HCT116 (cell line): Measurements from ENCODE around the gene UGT1A3. TPM values are rescaled to one million over a fixed set of nuclear protein-coding genes. Genes with fewer than 3 reads are reported as not detected.

Experiments used
- ATAC-seq: fragments of 200-7000 bp; cut with Tn5 transposase; 2 replicates; pipeline ENCODE4 v1.9.1; 2020; ENCODE audit warnings: mild to moderate bottlenecking, moderate library complexity
- BruUV-seq: library from RNA; stranded (reverse); fragments of 400-500 nt; replicated peaks from 2 replicates; lab custom pipeline; 2021; lab: Mats Ljungman, UMichigan
- CTCF ChIA-PET: fragments of 300-600 bp; sonication (Branson Sonifier 250); formaldehyde crosslinking; loops from one replicate; lab custom pipeline; 2021; ENCODE audit warnings: antibody characterized with exemption; lab: Charles Lee
- POLR2A ChIA-PET: fragments of 300-600, 350-600 bp; sonication (Branson Sonifier 250); formaldehyde crosslinking; loops from one replicate; lab custom pipeline; 2021; ENCODE audit warnings: antibody characterized with exemption; lab: Charles Lee
- RAD21 ChIA-PET, 2 experiments: fragments of 300-600 bp; sonication (Branson Sonifier 250); formaldehyde crosslinking; loops; one replicate each; lab custom pipeline; 2023; ENCODE audit warnings: low total read pairs in 2 of 2; ENCODE audit not compliant: uncharacterized antibody in 2 of 2, unreplicated experiment in 2 of 2, low non-redundant PET in 1 of 2; lab: Charles Lee
- DNase-seq: peaks from one replicate; pipeline ENCODE4 v3.0.0-alpha.2; 2010; ENCODE audit warnings: low read depth, low spot score
- H2AFZ ChIP-seq: fragments of 200-600 bp; shearing (Covaris generic), sonication (generic); 2 replicates; pipeline ENCODE4 v1.6.1; 2017; ENCODE audit warnings: low read depth, mixed run types, mixed read lengths, antibody characterized with exemption, low read length; ENCODE audit not compliant: poor library complexity, severe bottlenecking
- H3K27ac ChIP-seq: 2 replicates; pipeline ENCODE4 v1.5.1; 2012; ENCODE audit warnings: low read depth, low read length
- H3K27me3 ChIP-seq: fragments of 200-600 bp; sonication (generic); 2 replicates; pipeline ENCODE4 v1.6.1; 2016; ENCODE audit warnings: mixed run types, low read length, mixed read lengths; ENCODE audit not compliant: insufficient read depth
- H3K36me3 ChIP-seq, 2 experiments: fragments of 200-500 bp in 1 of 2; fragments of 200-600 bp in 1 of 2; sonication (Bioruptor generic) in 1 of 2; sonication (generic) in 1 of 2; 2 replicates each; pipeline versions ENCODE4 v1.5.1 to v1.6.1; 2014 to 2016; ENCODE audit warnings: low read length in 2 of 2, inconsistent platforms in 1 of 2, mixed read lengths in 1 of 2, mixed run types in 1 of 2; ENCODE audit not compliant: insufficient read depth in 2 of 2, control insufficient read depth in 1 of 2
- H3K4me1 ChIP-seq, 2 experiments: fragments of 200-600 bp in 1 of 2; sonication (generic) in 1 of 2; 2 replicates each; pipeline versions ENCODE4 v1.5.1 to v1.6.1; 2012 to 2017; ENCODE audit warnings: low read length in 2 of 2, inconsistent platforms in 1 of 2, mild to moderate bottlenecking in 1 of 2, mixed read lengths in 1 of 2, mixed run types in 1 of 2, moderate library complexity in 1 of 2; ENCODE audit not compliant: insufficient read depth in 2 of 2, control insufficient read depth in 1 of 2
- H3K4me2 ChIP-seq: fragments of 200-600 bp; sonication (generic); 2 replicates; pipeline ENCODE4 v1.6.1; 2017; ENCODE audit warnings: mixed run types, low read length, mixed read lengths
- H3K4me3 ChIP-seq, 2 experiments: fragments of 200-600 bp in 1 of 2; sonication (generic) in 1 of 2; replicated peaks in 1 of 2; 2 replicates each; pipeline ENCODE4 v1.5.1; 2011 to 2016; ENCODE audit warnings: low read length in 2 of 2, control low read depth in 1 of 2, low read depth in 1 of 2, mild to moderate bottlenecking in 1 of 2, mixed read lengths in 1 of 2, mixed run types in 1 of 2
- H3K79me2 ChIP-seq: fragments of 200-600 bp; sonication (generic); 2 replicates; pipeline ENCODE4 v1.6.1; 2017; ENCODE audit warnings: mild to moderate bottlenecking, mixed run types, low read length, moderate library complexity, mixed read lengths; ENCODE audit not compliant: insufficient read depth
- H3K9ac ChIP-seq: fragments of 200-600 bp; sonication (generic); 2 replicates; pipeline ENCODE4 v1.6.1; 2016; ENCODE audit warnings: low read length, mixed read lengths
- H3K9me2 ChIP-seq: fragments of 200-600 bp; sonication (generic), shearing (Covaris generic); 2 replicates; pipeline ENCODE4 v1.6.1; 2017; ENCODE audit warnings: mixed run types, mild to moderate bottlenecking, moderate library complexity; ENCODE audit not compliant: insufficient read depth
- H3K9me3 ChIP-seq, 2 experiments: fragments of 200-500 bp in 1 of 2; fragments of 200-600 bp in 1 of 2; sonication (Bioruptor generic) in 1 of 2; sonication (generic) in 1 of 2; 2 replicates each; pipeline ENCODE4 v1.6.1; 2014 to 2017; ENCODE audit warnings: low read length in 2 of 2, mixed read lengths in 2 of 2, inconsistent platforms in 1 of 2, low read depth in 1 of 2, mild to moderate bottlenecking in 1 of 2, mixed run types in 1 of 2, moderate library complexity in 1 of 2; ENCODE audit not compliant: control insufficient read depth in 1 of 2, insufficient read depth in 1 of 2
- H4K20me1 ChIP-seq: fragments of 200-600 bp; sonication (generic), shearing (Covaris generic); 2 replicates; pipeline ENCODE4 v1.6.1; 2017; ENCODE audit warnings: mixed run types, mild to moderate bottlenecking, moderate library complexity; ENCODE audit not compliant: insufficient read depth
- ATF3 ChIP-seq: IDR thresholded peaks from 2 replicates; pipeline ENCODE4 v1.6.1; 2012
- CBX3 ChIP-seq: IDR thresholded peaks from 2 replicates; pipeline ENCODE4 v1.6.1; 2012; ENCODE audit warnings: low read depth
- EGR1 ChIP-seq: IDR thresholded peaks from 2 replicates; pipeline ENCODE4 v1.6.1; 2012; ENCODE audit warnings: low read depth
- POLR2AphosphoS5 ChIP-seq: IDR thresholded peaks from 2 replicates; pipeline ENCODE4 v1.6.1; 2011; ENCODE audit warnings: mild to moderate bottlenecking, low read depth, low read length, moderate library complexity
- SP1 ChIP-seq: IDR thresholded peaks from 2 replicates; pipeline ENCODE4 v1.6.1; 2012; ENCODE audit warnings: low read depth
- ZFX ChIP-seq: fragments of 450-650 bp; IDR thresholded peaks from 2 replicates; pipeline ENCODE4 v1.6.1; 2017
- intact Hi-C: fragments of 100-400 bp; cut with micrococcal nuclease; formaldehyde crosslinking; loops from 2 replicates; pipeline ENCODE4 v1.10.0; 2022
- total RNA-seq: library from RNA; stranded (reverse); gene quantifications from one replicate; pipeline ENCODE4 v1.2.1, GENCODE V29; 2021; ENCODE audit not compliant: unreplicated experiment

UGT1A3 gene
- total RNA-seq, 1 experiment from 2014 or later: not detected

GRCh38 chr2:233768076-233768475 is 39.2 kb downstream of the UGT1A3 start:
- DNase-seq (no peak), ATAC-seq (no peak)
- H3K4me1 ChIP-seq: peaks cover 3 to 10% of the 10 kb centered on the region in 2 experiments; a peak in 2 of 4 replicates
- no peak overlapping the region for H2AFZ ChIP-seq
- H3K4me3 ChIP-seq: no peak overlapping the region
- no peaks in the 10 kb centered on the region for H3K36me3 ChIP-seq
- no peak overlapping the region for H3K4me2 ChIP-seq
- CTCF ChIA-PET: no interaction called here
- intact Hi-C loops: no loop called here
- H3K27me3 ChIP-seq: no peaks in the 10 kb centered on the region
- H3K9me3 ChIP-seq: no peaks in the 10 kb centered on the region
- no peaks in the 10 kb centered on the region for H3K9me2 ChIP-seq
- no peak overlapping the region for H3K27ac ChIP-seq
- POLR2A ChIA-PET: no interaction called here
- RAD21 ChIA-PET: no interaction called here
- TF ChIP-seq SP1 (no peak), ZFX (no peak), ATF3 (no peak), CBX3 (no peak), POLR2AphosphoS5 (no peak)
- H3K79me2 ChIP-seq: no peaks in the 10 kb centered on the region
- no peak overlapping the region for H3K9ac ChIP-seq
- no TSS peak for BruUV-seq
- H4K20me1 ChIP-seq: no peaks in the 10 kb centered on the region

GRCh38 chr2:233769260-233769659 is 40.4 kb downstream of the UGT1A3 start:
- Histone ChIP-seq H3K4me1 (peaks cover 3 to 7% of the 10 kb centered on the region in 2 experiments; a peak in 2 of 4 replicates), H4K20me1 (no peaks in the 10 kb centered on the region), H3K9me3 (no peaks in the 10 kb centered on the region), H3K27ac (no peak overlapping the region), H3K9ac (no peak overlapping the region), H3K4me3 (no peak overlapping the region), H3K27me3 (no peaks in the 10 kb centered on the region), H3K36me3 (no peaks in the 10 kb centered on the region), H2AFZ (no peak overlapping the region), H3K79me2 (no peaks in the 10 kb centered on the region), H3K4me2 (no peak overlapping the region), H3K9me2 (no peaks in the 10 kb centered on the region)
- intact Hi-C loops: no loop called here
- ATAC-seq (no peak), DNase-seq (no peak)
- POLR2A ChIA-PET: no interaction called here
- no peak for TF ChIP-seq EGR1
- CTCF ChIA-PET: no interaction called here
- no TSS peak for BruUV-seq
- RAD21 ChIA-PET: no interaction called here
